HG02938 (cell line): ENCODE measurements around the gene METTL26.
"Not testable (repeated sequence)": the region's sequence is repeated elsewhere in the genome, so short reads cannot be mapped to it uniquely, and the experiment has no call there.

Experiments
- ATAC-seq: cut with Tn5 transposase; IDR thresholded peaks from one replicate; pipeline ENCODE4 v1.9.1; 2021; ENCODE audit warnings: mild to moderate bottlenecking, moderate library complexity; ENCODE audit not compliant: unreplicated experiment

The METTL26 gene

GRCh38 chr16:603933-604332 is 32.2 kb downstream of the METTL26 start:
- ATAC-seq, result no peak

DNA sequence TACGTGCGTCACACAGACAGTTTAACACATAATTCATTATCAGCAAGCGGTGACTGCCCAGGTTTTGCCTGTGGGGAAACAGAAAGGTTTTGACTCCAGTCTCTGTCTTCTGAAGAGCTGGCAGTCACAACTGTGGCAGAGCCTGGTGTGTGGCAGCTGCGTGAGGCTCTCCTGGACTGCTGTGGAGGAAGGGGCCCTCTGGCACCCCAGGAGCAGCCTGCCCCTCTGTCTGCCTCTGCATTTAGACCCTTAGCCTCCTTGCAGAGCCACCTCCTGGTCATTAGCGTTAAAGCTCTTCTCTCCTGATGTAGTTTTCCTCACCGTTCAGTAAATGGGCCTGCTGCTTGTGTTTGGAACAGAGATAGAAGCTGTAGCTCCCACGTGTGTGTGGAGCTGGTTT is 35.3 kb downstream of the METTL26 start:
- ATAC-seq, result no peak

- ATAC-seq, result no peak
Measured at GRCh38 chr16:598823-599739, 37.0 kb downstream of the METTL26 start.

DNA sequence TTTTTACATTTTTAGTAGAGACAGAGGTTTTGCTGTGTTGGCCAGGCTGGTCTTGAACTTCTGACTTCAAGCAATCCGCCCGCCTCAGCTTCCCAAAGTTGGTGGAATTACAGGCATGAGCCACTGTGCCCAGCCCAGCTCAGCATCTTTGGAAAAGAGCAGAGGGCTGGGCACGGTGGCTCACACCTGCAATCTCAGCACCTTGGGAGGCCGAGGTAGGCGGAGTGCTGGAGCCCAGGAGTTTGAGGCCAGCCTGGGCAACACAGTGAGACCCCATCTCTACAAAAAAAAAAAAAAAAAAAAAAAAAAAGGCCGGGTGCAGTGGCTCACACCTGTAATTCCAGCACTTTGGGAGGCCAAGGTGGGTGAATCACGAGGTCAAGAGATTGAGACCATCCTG is 38.5 kb downstream of the METTL26 start:
- ATAC-seq, result not testable (repeated sequence)

DNA sequence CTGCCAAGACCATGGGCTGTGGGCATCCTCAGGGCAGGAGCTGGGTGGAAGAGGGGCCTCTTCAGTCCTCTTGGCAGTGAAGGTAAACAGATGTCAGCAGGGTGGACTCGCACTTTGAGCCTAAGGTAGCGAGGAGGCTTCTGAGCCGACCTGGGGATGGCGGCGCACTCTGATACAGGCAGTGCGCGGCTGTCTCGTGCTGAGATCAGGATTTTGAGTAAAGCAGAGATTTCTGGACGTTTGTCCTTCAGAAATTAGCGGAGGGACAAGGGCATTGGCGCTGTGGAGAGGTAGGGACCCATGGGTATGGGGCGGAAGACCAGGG is 39.4 kb downstream of the METTL26 start:
- ATAC-seq, result no peak

DNA sequence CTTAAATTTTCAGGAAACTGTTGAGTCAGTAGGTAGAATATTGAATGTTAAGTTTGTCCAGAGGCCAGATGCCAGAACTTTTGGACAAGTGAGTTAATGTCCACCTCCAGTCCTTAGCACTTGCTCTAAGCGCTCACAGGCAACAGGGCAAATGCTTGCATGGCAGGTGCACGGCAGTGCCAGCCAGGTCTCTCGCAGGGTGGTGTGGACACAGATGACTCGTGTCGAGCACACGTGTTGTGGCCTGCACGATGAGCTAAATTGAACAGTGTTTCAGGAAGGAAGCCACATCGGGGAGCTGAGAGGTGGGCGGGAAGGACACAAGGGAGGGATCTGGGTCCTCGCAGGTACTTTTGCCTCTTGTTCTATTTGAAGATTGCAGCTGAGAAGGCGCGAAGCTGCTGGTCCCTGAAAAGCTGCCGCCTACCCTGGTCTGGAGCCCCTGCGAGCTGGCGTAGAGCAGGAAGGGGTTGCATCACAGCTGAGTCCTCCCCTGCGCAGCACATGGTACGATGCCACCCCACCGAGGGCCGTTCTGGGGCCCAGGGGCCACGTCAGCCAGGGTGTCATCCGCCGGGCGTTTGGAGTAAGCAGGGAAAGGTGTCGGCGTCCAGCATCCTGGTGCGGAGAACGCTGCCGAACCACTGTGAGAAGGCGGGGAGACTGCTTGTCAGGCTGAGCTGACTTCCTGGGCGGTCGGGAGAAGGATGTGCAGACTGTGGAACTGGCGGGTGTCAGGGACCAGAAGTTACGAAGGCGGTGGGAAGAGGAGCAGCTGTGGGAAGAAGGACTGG is 40.0 kb downstream of the METTL26 start:
- no peak for ATAC-seq

- no peak for ATAC-seq
Measured at GRCh38 chr16:595094-595528, 41.0 kb downstream of the METTL26 start.

DNA sequence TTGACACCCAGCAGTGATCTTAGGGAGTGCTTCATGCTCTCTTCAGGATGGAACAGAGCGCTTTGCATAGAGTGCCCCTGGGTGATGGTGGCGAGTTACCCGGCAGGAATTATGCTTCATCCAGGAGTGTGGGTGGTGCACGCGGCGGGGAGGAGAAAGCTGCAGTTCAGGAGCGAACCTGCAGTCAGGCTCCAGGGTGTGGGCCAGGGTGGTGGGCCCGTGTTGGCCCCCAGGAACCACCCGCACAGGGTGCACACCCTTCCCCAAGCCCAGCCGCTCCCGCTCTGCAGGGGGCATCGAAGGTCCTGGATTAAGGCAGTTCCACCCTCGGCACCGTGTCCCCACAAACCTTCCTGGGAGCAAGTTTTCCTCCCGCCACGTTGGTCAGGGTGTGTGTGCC is 42.3 kb downstream of the METTL26 start:
- no peak for ATAC-seq

GRCh38 chr16:593406-593805 is 42.7 kb downstream of the METTL26 start:
- ATAC-seq, result no peak

GRCh38 chr16:592518-593306 is 43.4 kb downstream of the METTL26 start:
- no peak for ATAC-seq

- ATAC-seq, result no peak
Measured at GRCh38 chr16:591892-592517, 44.1 kb downstream of the METTL26 start.

DNA sequence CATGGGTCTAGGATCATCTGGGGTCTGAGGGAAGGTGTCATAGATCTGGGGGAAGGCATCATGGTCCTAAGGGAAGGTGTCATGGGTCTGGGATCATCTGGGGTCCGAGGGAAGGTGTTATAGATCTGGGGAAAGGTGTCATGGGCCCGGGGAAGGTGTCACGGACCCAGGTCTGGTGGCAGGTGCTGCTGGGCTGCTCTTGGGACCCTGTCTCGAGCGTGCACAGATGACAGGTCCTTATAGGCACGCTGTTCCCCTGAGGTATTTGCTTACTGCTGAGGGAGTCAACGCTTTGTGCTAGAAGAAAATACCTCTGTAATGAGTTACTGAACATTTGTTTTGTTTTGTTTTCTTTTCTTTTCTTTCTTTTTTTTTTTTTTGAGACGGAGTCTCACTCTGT is 44.9 kb downstream of the METTL26 start:
- no peak for ATAC-seq

- no peak for ATAC-seq
Measured at GRCh38 chr16:590815-591200, 45.3 kb downstream of the METTL26 start.

GRCh38 chr16:590188-590814 is 45.8 kb downstream of the METTL26 start:
- peak; percentile 3 for ATAC-seq

- ATAC-seq, result peak; percentile 70
Measured at GRCh38 chr16:589658-590187, 46.4 kb downstream of the METTL26 start, which contains the start of gene RAB40C. TSS of gene RAB40C (plus strand) at chr16:590066. CDS start at chr16:590292, 226 bp downstream.

DNA sequence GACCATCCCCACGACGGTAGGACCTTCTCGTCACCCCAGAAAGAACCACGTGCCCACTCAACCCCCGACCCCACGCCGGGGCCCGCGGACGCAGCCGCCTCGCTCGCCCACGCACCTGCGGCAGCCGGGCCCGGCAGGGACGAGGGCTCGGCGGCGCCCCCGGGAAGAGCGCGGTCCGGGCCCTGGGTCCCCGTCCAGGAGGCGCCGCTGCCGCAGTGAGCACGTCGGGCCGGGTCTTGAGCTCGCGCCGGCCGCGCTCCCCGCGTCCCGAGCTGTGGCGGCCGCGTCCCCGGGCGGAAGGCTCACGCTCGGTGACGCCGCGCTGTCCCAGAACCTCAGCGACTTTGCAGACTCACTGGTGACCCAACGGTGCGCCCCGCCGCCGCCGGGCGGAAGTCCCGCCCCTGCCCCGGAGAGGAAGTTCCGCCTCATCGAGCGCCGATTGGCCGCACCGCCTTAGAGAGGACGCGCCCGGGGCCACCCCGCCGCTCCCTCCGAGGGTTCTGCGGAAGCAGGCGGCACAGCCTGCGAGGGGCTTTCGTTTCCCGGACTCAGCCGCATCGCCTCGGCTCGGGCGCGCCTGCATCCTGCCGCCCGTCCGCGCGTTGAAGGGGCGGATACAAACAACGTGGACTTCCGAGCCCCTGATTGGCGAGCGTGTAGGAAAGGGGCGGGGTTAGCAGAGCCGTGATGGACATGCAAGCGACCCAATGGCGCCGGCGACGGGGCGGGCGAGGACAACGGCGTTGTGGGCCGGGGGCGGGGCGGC is 47.0 kb downstream of the METTL26 start:
- peak; percentile 66 for ATAC-seq

DNA sequence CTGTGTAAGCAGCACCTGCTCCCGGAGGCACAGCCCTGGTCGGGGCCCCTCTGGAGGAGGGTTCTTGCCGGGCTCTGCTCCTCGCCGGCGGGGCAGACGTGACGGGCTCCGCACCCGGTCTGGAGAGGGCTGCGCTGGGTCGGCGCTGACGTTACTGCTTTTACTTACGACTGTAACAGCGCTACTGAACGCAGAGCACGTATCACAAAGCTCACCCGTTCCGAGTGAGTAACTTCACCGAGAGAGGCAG is 47.5 kb downstream of the METTL26 start:
- ATAC-seq, result peak; percentile 20

DNA sequence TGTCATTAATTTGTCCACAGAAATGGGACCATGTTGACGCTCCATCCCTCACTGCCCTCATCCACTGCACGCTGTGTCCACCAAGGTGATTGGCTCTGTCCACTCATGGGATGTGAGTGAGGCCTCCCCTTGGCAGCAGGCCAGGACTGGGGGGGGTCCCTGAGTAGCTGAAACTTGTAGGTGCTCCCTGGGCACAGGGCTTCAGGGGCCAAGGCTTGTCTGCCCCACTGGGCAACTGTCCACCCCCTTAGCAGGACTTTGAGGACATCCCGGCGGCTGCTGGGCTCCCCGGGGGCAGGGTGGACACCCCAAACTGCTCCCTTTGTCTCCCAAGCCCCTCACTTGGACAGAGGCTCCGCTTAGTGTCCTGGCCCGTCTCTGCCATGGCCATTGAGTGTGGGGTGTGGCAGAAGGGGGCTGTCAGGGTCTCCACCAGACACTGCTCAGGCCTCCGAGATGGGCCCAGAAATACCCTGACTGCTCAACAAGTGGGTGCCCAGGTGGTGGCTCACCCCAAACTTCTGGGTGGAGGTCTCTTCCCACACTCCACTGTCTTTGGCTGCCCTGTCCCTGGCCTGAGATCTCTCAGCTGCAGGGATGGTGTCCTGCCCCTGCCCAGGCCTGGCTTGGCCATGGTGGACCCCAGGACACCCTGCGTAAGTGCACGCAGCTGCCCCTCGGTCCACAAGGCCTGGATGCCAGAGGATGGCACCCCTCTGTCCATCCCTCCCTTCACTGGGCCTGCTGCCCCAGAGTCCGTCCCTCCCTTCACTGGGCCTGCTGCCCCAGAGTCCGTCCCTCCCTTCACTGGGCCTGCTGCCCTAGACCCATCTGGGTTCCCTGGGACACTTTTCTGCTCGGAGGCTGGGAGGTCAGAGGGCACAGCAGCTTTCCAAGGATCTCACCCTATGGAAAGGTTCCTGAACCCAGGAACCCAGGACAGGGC is 49.2 kb downstream of the METTL26 start:
- no peak for ATAC-seq
